Neural progenitor cell (in vitro differentiated cells): Measurements from ENCODE around the gene TRAF4. TPM values are rescaled to one million over a fixed set of nuclear protein-coding genes. Genes with fewer than 3 reads are reported as not detected.
"Not testable (repeated sequence)": the region's sequence is repeated elsewhere in the genome, so short reads cannot be mapped to it uniquely, and the experiment has no call there.

Experiments
- DNase-seq: peaks from one replicate; pipeline ENCODE4 v3.0.0-alpha.2; 2016; ENCODE audit warnings: low spot score
- H2AFZ ChIP-seq: fragments of 200-600 bp; sonication (generic); replicated peaks from 2 replicates; pipeline ENCODE4 v1.6.1; 2016; ENCODE audit warnings: antibody characterized with exemption
- H3F3A ChIP-seq: fragments of 200-600 bp; sonication (generic); 2 replicates; pipeline ENCODE4 v1.6.1; 2016; ENCODE audit warnings: antibody characterized with exemption, low read depth
- H3K27ac ChIP-seq: fragments of 200-600 bp; sonication (generic); 2 replicates; pipeline ENCODE4 v1.5.1; 2016; ENCODE audit warnings: mild to moderate bottlenecking
- H3K27me3 ChIP-seq: fragments of 200-600 bp; sonication (generic); 2 replicates; pipeline ENCODE4 v1.6.1; 2016; ENCODE audit warnings: mild to moderate bottlenecking, moderate library complexity
- H3K36me3 ChIP-seq: fragments of 200-600 bp; sonication (generic); 2 replicates; pipeline ENCODE4 v1.5.1; 2016
- H3K4me1 ChIP-seq: fragments of 200-600 bp; sonication (generic); 2 replicates; pipeline ENCODE4 v1.6.1; 2016; ENCODE audit warnings: mixed run types
- H3K4me2 ChIP-seq: fragments of 200-600 bp; sonication (generic); 2 replicates; pipeline ENCODE4 v1.6.1; 2016
- H3K4me3 ChIP-seq: fragments of 200-600 bp; sonication (generic); 2 replicates; pipeline ENCODE4 v1.5.1; 2016
- H3K79me2 ChIP-seq: fragments of 200-600 bp; sonication (generic); 2 replicates; pipeline ENCODE4 v1.6.1; 2016; ENCODE audit warnings: low read depth
- H3K9ac ChIP-seq: fragments of 200-600 bp; sonication (generic); 2 replicates; pipeline ENCODE4 v1.6.1; 2016
- H3K9me3 ChIP-seq: fragments of 200-600 bp; sonication (generic); 2 replicates; pipeline ENCODE4 v1.5.1; 2016; ENCODE audit warnings: low read depth
- H4K20me1 ChIP-seq: fragments of 200-600 bp; sonication (generic); 2 replicates; pipeline ENCODE4 v1.6.1; 2016; ENCODE audit warnings: low read depth
- H3K27ac Mint-ChIP-seq: 3 replicates; pipeline ENCODE4 v1.8.0; 2021; ENCODE audit warnings: mixed read lengths
- H3K27me3 Mint-ChIP-seq: 2 replicates; pipeline ENCODE4 v1.8.0; 2022; ENCODE audit warnings: low read depth, mild to moderate bottlenecking, inconsistent platforms, moderate library complexity, mixed read lengths; ENCODE audit not compliant: insufficient read depth
- H3K36me3 Mint-ChIP-seq: 3 replicates; pipeline ENCODE4 v1.8.0; 2021; ENCODE audit warnings: mixed read lengths
- H3K4me1 Mint-ChIP-seq: 3 replicates; pipeline ENCODE4 v1.8.0; 2021; ENCODE audit warnings: mixed read lengths
- H3K4me3 Mint-ChIP-seq: 3 replicates; pipeline ENCODE4 v1.8.0; 2021; ENCODE audit warnings: mild to moderate bottlenecking, moderate library complexity, mixed read lengths
- H3K9me3 Mint-ChIP-seq: 3 replicates; pipeline ENCODE4 v1.8.0; 2020; ENCODE audit warnings: mixed read lengths
- CTCF ChIP-seq: fragments of 200-600 bp; sonication (generic); IDR thresholded peaks from 2 replicates; pipeline ENCODE4 v1.5.1; 2017; ENCODE audit warnings: antibody characterized with exemption, mild to moderate bottlenecking
- EZH2 ChIP-seq: fragments of 200-600 bp; sonication (generic); IDR thresholded peaks from 2 replicates; pipeline ENCODE4 v1.6.1; 2017; ENCODE audit warnings: antibody characterized with exemption, mild to moderate bottlenecking, moderate library complexity
- EZH2phosphoT487 ChIP-seq: fragments of 200-600 bp; sonication (generic); IDR thresholded peaks from 2 replicates; pipeline ENCODE4 v1.6.1; 2017; ENCODE audit warnings: antibody characterized with exemption
- small RNA-seq: library from RNA; depleted of rRNA; stranded (forward); fragments of <200 nt; gene quantifications from one replicate; pipeline ENCODE3, GENCODE V24; 2015
- total RNA-seq: library from RNA; depleted of rRNA; stranded (reverse); fragments of >200 nt; gene quantifications from 2 replicates; pipeline ENCODE4 v1.2.3, GENCODE V29; 2015; ENCODE audit warnings: low replicate concordance

TRAF4 gene
- total RNA-seq, 1 donor from 2014 or later: 32.2 TPM

GRCh38 chr17:28792877-28793661 lies 49.3 kb downstream of the TRAF4 start:
- TF ChIP-seq EZH2phosphoT487 (no peak), EZH2 (no peak), CTCF (no peak)
- no peaks in the 10 kb centered on the region for H3K27me3 ChIP-seq
- peaks cover 61% of the 10 kb centered on the region for H4K20me1 ChIP-seq
- H3K4me3 ChIP-seq: no peak overlapping the region
- Mint-ChIP-seq H3K36me3 (peaks cover 1% of the 10 kb centered on the region), H3K4me3 (no peak overlapping the region), H3K9me3 (no peaks in the 10 kb centered on the region), H3K27ac (no peak overlapping the region), H3K27me3 (no peaks in the 10 kb centered on the region), H3K4me1 (no peaks in the 10 kb centered on the region)
- DNase-seq: no peak
- peaks cover 14% of the 10 kb centered on the region for H3F3A ChIP-seq
- no peaks in the 10 kb centered on the region for H3K9me3 ChIP-seq
- H2AFZ ChIP-seq: no peak overlapping the region
- H3K4me1 ChIP-seq: no peaks in the 10 kb centered on the region
- no peaks in the 10 kb centered on the region for H3K36me3 ChIP-seq
- no peak overlapping the region for H3K27ac ChIP-seq
- peaks cover 99% of the 10 kb centered on the region for H3K79me2 ChIP-seq
- H3K9ac ChIP-seq: no peak overlapping the region
- H3K4me2 ChIP-seq: no peak overlapping the region

GRCh38 chr17:28794846-28795441 lies 51.1 kb downstream of the TRAF4 start:
- H3K27me3 Mint-ChIP-seq, H3K9me3 Mint-ChIP-seq, H3K4me3 ChIP-seq, H3K27ac Mint-ChIP-seq, DNase-seq, H3K27me3 ChIP-seq, H3K4me1 Mint-ChIP-seq, H3K9me3 ChIP-seq, H3K4me2 ChIP-seq, H3K36me3 Mint-ChIP-seq, H2AFZ ChIP-seq, H3K9ac ChIP-seq, H3K4me3 Mint-ChIP-seq, H3K36me3 ChIP-seq, H3K27ac ChIP-seq, H3K4me1 ChIP-seq: not testable (repeated sequence)
- Histone ChIP-seq H3K79me2 (peaks cover 99% of the 10 kb centered on the region), H4K20me1 (peaks cover 56% of the 10 kb centered on the region), H3F3A (peaks cover 14% of the 10 kb centered on the region)

GRCh38 chr17:28796062-28796461 lies 52.3 kb downstream of the TRAF4 start:
- no peak overlapping the region for H2AFZ ChIP-seq
- H3K9me3 Mint-ChIP-seq: no peaks in the 10 kb centered on the region
- H3K4me2 ChIP-seq: no peak overlapping the region
- peaks cover 14% of the 10 kb centered on the region for H3F3A ChIP-seq
- H3K4me1 Mint-ChIP-seq: no peaks in the 10 kb centered on the region
- no peak for TF ChIP-seq CTCF
- no peak for TF ChIP-seq EZH2
- peaks cover 54% of the 10 kb centered on the region for H4K20me1 ChIP-seq
- DNase-seq: no peak
- H3K36me3 ChIP-seq: no peaks in the 10 kb centered on the region
- no peak overlapping the region for H3K4me3 ChIP-seq
- no peak overlapping the region for H3K27ac Mint-ChIP-seq
- no peaks in the 10 kb centered on the region for H3K27me3 Mint-ChIP-seq
- no peaks in the 10 kb centered on the region for H3K9me3 ChIP-seq
- peaks cover 2% of the 10 kb centered on the region for H3K36me3 Mint-ChIP-seq
- no peaks in the 10 kb centered on the region for H3K4me1 ChIP-seq
- H3K4me3 Mint-ChIP-seq: no peak overlapping the region
- no peaks in the 10 kb centered on the region for H3K27me3 ChIP-seq
- no peak overlapping the region for H3K9ac ChIP-seq
- no peak overlapping the region for H3K27ac ChIP-seq
- H3K79me2 ChIP-seq: peaks cover 99% of the 10 kb centered on the region

Small RNA genes within 50 kb of the gene (small RNA-seq; reads per million reads assigned to genes)
- gene SNORD42A (not detected), gene SNORD42B (not detected), gene SNORD4A (not detected), gene SNORD4B (not detected)

Other genes starting within 250 kb of the TRAF4 start
- not detected in 2 replicates for gene FOXN1, start 237.7 kb upstream of the TRAF4 start, total RNA-seq
- gene UNC119, start 191.4 kb upstream of the TRAF4 start, total RNA-seq: 61.4 and 103 TPM in 2 replicates
- gene PIGS, start 172.5 kb upstream of the TRAF4 start, total RNA-seq: 15.2 and 39.5 TPM in 2 replicates
- 38.6 and 66.6 TPM in 2 replicates for gene ALDOC, start 167.1 kb upstream of the TRAF4 start, total RNA-seq
- 141 TPM in 2 replicates for gene SPAG5, start 145.0 kb upstream of the TRAF4 start, total RNA-seq
- gene RSKR, start 129.8 kb upstream of the TRAF4 start, total RNA-seq: 26.5 and 31.8 TPM in 2 replicates
- gene BLTP2, start 98.9 kb upstream of the TRAF4 start, total RNA-seq: 91.2 and 130 TPM in 2 replicates
- gene SDF2, start 82.1 kb upstream of the TRAF4 start, total RNA-seq: 34.3 and 62.7 TPM in 2 replicates
- gene SUPT6H, start 81.8 kb upstream of the TRAF4 start, total RNA-seq: 29.9 and 38.6 TPM in 2 replicates
- 12.5 and 32.7 TPM in 2 replicates for gene PROCA1, start 32.1 kb upstream of the TRAF4 start, total RNA-seq
- gene RAB34, start 26.1 kb upstream of the TRAF4 start, total RNA-seq: 82.8 and 133 TPM in 2 replicates
- gene RPL23A, start 24.0 kb upstream of the TRAF4 start, total RNA-seq: 581 and 932 TPM in 2 replicates
- 10.0 and 13.4 TPM in 2 replicates for gene TLCD1, start 17.8 kb upstream of the TRAF4 start, total RNA-seq
- gene NEK8, start 15.2 kb upstream of the TRAF4 start, total RNA-seq: 3.7 and 9.2 TPM in 2 replicates
- gene FAM222B, start 98.8 kb downstream of the TRAF4 start, total RNA-seq: 7.1 and 17.7 TPM in 2 replicates
- gene ERAL1, start 111.0 kb downstream of the TRAF4 start, total RNA-seq: 25.8 and 44.8 TPM in 2 replicates
- gene FLOT2, start 153.7 kb downstream of the TRAF4 start, total RNA-seq: 84.0 and 131 TPM in 2 replicates
- 25.6 and 36.0 TPM in 2 replicates for gene DHRS13, start 159.1 kb downstream of the TRAF4 start, total RNA-seq
- gene PHF12, start 207.5 kb downstream of the TRAF4 start, total RNA-seq: 49.1 and 54.3 TPM in 2 replicates